ENCODE measurements around the gene SCO2. TPM values are rescaled to one million over a fixed set of nuclear protein-coding genes. Genes with fewer than 3 reads are reported as not detected.

SCO2 gene
- total and polyA plus RNA-seq, 2 experiments from 2014 or later, result 2.0 to 11.2 TPM

DNA sequence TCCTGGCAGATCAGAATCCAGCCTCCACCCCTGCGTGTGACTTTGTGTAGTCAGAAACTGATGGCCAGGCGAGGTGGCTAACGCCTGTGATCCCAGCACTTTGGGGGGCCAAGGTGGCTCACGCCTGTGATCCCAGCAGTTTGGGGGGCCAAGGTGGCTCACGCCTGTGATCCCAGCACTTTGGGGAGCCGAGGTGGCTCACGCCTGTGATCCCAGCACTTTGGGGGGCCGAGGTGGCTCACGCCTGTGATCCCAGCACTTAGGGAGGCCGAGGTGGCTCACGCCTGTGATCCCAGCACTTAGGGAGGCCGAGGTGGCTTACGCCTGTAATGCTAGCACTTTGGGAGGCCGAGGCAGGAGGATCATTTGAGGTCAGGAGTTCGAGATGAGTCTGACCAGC lies 12.2 kb downstream of the SCO2 start:
- no peak overlapping the region for H3K4me2 ChIP-seq
- H3K4me3 ChIP-seq, result no peak overlapping the region
- 98% methylated on average over 15 of the region's 15 CpGs for WGBS (ENCODE audit: low lambda C conversion rate, missing lambda C conversion rate)
- H3K79me2 ChIP-seq, result peaks cover 69% of the 10 kb centered on the region
- DNase-seq (ENCODE audit: low spot score), result peak; percentile 2
- H3K9me3 ChIP-seq (ENCODE audit: low read depth), result no peaks in the 10 kb centered on the region
- no peaks in the 10 kb centered on the region for H4K20me1 ChIP-seq (ENCODE audit: insufficient read depth, poor library complexity, severe bottlenecking)
- no peak overlapping the region for H3K27ac ChIP-seq
- H3K9me2 ChIP-seq (replicated peaks; ENCODE audit: insufficient read depth), result no peaks in the 10 kb centered on the region
- TF ChIP-seq, protein P1, sequence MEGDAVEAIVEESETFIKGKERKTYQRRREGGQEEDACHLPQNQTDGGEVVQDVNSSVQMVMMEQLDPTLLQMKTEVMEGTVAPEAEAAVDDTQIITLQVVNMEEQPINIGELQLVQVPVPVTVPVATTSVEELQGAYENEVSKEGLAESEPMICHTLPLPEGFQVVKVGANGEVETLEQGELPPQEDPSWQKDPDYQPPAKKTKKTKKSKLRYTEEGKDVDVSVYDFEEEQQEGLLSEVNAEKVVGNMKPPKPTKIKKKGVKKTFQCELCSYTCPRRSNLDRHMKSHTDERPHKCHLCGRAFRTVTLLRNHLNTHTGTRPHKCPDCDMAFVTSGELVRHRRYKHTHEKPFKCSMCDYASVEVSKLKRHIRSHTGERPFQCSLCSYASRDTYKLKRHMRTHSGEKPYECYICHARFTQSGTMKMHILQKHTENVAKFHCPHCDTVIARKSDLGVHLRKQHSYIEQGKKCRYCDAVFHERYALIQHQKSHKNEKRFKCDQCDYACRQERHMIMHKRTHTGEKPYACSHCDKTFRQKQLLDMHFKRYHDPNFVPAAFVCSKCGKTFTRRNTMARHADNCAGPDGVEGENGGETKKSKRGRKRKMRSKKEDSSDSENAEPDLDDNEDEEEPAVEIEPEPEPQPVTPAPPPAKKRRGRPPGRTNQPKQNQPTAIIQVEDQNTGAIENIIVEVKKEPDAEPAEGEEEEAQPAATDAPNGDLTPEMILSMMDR (IDR thresholded peaks at IDR 0.05; ENCODE audit: poor library complexity), result no peak
- TF ChIP-seq EZH2phosphoT487 (IDR thresholded peaks at IDR 0.05; ENCODE audit: low read depth, severe bottlenecking, unreplicated experiment) (no peak), EZH2 (IDR thresholded peaks at IDR 0.05; ENCODE audit: borderline replicate concordance) (no peak)
- H3K36me3 ChIP-seq (replicated peaks; ENCODE audit: insufficient read depth, low read depth), result no peaks in the 10 kb centered on the region
- H3K27me3 ChIP-seq, result no peaks in the 10 kb centered on the region
- H2AFZ ChIP-seq, result no peak overlapping the region
- H3K4me1 ChIP-seq (ENCODE audit: insufficient read depth), result peaks cover 9% of the 10 kb centered on the region

DNA sequence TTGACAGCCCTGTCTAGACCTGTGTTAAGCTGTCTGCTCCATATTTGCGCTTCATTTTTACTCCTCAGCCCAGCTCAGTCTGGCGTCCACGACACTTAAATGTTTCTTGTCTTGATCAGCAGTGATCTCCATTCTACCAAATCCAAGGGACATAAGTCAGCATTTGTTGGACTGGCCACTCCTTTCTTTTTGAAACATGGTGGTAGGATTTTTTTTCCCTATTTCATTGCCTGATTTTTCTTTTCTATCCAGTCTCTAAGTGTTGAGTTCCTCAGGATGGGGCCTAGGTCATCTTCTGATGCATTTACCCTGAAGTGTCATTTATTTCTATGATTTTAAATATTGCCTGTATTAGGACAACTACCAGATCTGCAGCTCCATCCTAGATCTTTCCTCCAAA lies 16.5 kb downstream of the SCO2 start:
- Histone ChIP-seq H3K9me2 (replicated peaks; ENCODE audit: insufficient read depth) (no peaks in the 10 kb centered on the region), H3K27ac (peak overlapping the region; percentile 95), H3K79me2 (peaks cover 68% of the 10 kb centered on the region), H3K4me3 (peak overlapping the region; percentile 56), H3K4me2 (peak overlapping the region; percentile 81), H3K9me3 (ENCODE audit: low read depth) (no peaks in the 10 kb centered on the region), H3K36me3 (replicated peaks; ENCODE audit: insufficient read depth, low read depth) (no peaks in the 10 kb centered on the region), H4K20me1 (ENCODE audit: insufficient read depth, poor library complexity, severe bottlenecking) (no peaks in the 10 kb centered on the region), H2AFZ (no peak overlapping the region), H3K4me1 (ENCODE audit: insufficient read depth) (peaks cover 14% of the 10 kb centered on the region), H3K27me3 (no peaks in the 10 kb centered on the region)
- 55% methylated on average over 3 of the region's 3 CpGs for WGBS (ENCODE audit: low lambda C conversion rate, missing lambda C conversion rate)
- TF ChIP-seq EZH2 (IDR thresholded peaks at IDR 0.05; ENCODE audit: borderline replicate concordance), result no peak
- TF ChIP-seq, protein P1 (IDR thresholded peaks at IDR 0.05; ENCODE audit: poor library complexity), result no peak
- TF ChIP-seq EZH2phosphoT487 (IDR thresholded peaks at IDR 0.05; ENCODE audit: low read depth, severe bottlenecking, unreplicated experiment), result no peak
- DNase-seq (ENCODE audit: low spot score), result peak; percentile 5

DNA sequence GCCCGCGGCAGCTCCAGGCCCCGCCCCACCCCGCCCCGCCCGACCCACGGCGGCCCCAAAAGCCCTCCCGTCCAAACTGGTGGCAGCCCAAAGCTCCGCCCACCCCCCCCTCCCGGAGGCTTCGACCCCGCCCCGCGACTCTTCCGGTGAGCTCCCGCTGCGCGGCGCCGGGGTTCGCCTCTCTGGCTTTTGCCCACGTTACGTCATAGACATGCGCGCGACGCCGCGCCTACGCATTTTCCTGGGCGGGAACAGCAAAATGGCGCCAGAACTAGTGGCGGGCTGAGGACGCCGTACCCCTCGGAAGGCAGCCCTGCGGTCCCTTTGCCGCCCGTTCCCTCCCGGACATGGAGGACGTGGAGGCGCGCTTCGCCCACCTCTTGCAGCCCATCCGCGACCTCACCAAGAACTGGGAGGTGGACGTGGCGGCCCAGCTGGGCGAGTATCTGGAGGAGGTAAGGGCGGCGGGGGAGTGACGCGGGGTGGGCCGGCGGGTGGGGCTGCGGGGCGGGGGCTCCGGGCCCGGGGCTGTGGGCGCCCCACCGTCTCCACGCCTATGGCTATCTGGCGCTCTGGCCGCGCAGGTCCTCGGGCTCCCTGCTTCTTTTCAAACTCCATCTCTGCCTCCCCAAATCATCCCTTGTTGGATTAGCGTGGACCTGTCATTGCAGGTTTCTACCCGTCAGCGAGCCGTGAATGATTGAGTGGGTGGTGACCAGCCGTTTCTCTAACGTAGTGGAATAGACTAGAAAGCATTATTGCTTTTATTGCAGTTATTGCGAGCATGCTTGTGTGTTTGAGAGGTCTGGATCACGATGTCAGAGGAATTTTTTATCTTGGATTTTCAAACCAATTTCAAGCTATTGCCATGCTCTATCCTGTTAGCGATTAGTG lies 17.2 kb downstream of the SCO2 start, which contains the start of gene NCAPH2:
Gene NCAPH2 (plus strand): TSS at position 234 of the 894 bp plus-strand sequence. CDS start 114 bp downstream, at position 348.
- Histone ChIP-seq H2AFZ (peak within 1 kb of the TSS; percentile 100), H3K27me3 (no peaks in the 10 kb centered on the region), H3K9me3 (ENCODE audit: low read depth) (no peaks in the 10 kb centered on the region), H3K36me3 (replicated peaks; ENCODE audit: insufficient read depth, low read depth) (no peaks in the 10 kb centered on the region), H3K4me2 (peak within 1 kb of the TSS; percentile 96), H3K79me2 (peaks cover 61% of the 10 kb centered on the region), H3K27ac (peak within 1 kb of the TSS; percentile 95), H3K4me1 (ENCODE audit: insufficient read depth) (peaks cover 14% of the 10 kb centered on the region), H3K4me3 (peak within 1 kb of the TSS; percentile 99), H4K20me1 (ENCODE audit: insufficient read depth, poor library complexity, severe bottlenecking) (no peaks in the 10 kb centered on the region), H3K9me2 (replicated peaks; ENCODE audit: insufficient read depth) (no peaks in the 10 kb centered on the region)
- DNase-seq (ENCODE audit: low spot score), result peak; percentile 99
- TF ChIP-seq, protein P1 (IDR thresholded peaks at IDR 0.05; ENCODE audit: poor library complexity), result peak; percentile 13
- TF ChIP-seq EZH2phosphoT487 (IDR thresholded peaks at IDR 0.05; ENCODE audit: low read depth, severe bottlenecking, unreplicated experiment) (no peak), EZH2 (IDR thresholded peaks at IDR 0.05; ENCODE audit: borderline replicate concordance) (no peak)
- 1% methylated on average over 62 of the region's 76 CpGs for WGBS (ENCODE audit: low lambda C conversion rate, missing lambda C conversion rate)
